Upper lobe of left lung (tissue), 4 donors: Measurements from ENCODE around the gene FGGY.

Experiments
- CTCF ChIP-seq, 6 experiments: fragments of 450-650 bp in 4 of 6; fragments of 200-600 bp in 2 of 6; sonication (generic) in 2 of 6; IDR thresholded peaks; one replicate each; pipeline ENCODE4 v1.5.1; 2016 to 2019; ENCODE audit warnings: antibody characterized with exemption in 6 of 6
- EP300 ChIP-seq, 4 donors: sonication (generic); formaldehyde crosslinking; IDR thresholded peaks; one replicate each; pipeline ENCODE4 v1.5.1; 2017; ENCODE audit warnings: antibody characterized with exemption in 4 of 4, control low read depth in 2 of 4
- POLR2A ChIP-seq, 4 donors: fragments of 450-650 bp; IDR thresholded peaks; one replicate each; pipeline ENCODE4 v1.5.1; 2016 to 2017; ENCODE audit warnings: antibody characterized with exemption in 4 of 4, mild to moderate bottlenecking in 2 of 4
- POLR2AphosphoS5 ChIP-seq, 2 donors: sonication (generic); formaldehyde crosslinking; IDR thresholded peaks; one replicate each; pipeline ENCODE4 v1.5.1; 2017; ENCODE audit warnings: antibody characterized with exemption in 2 of 2

- no peak for TF ChIP-seq CTCF (IDR thresholded peaks at IDR 0.05)
- no peak for TF ChIP-seq POLR2AphosphoS5 (IDR thresholded peaks at IDR 0.05)
- TF ChIP-seq EP300 (IDR thresholded peaks at IDR 0.05): no peak
- TF ChIP-seq POLR2A (IDR thresholded peaks at IDR 0.05): no peak
Observed at GRCh38 chr1:59291561-59291960, 5.3 kb upstream of the FGGY start.
